WI38 (cell line): Measurements from ENCODE around the gene USP24.
"Not testable (repeated sequence)": the region's sequence is repeated elsewhere in the genome, so short reads cannot be mapped to it uniquely, and the experiment has no call there.

Source experiments
- H3K4me3 ChIP-seq: 2 replicates; pipeline ENCODE4 v1.5.1; 2011; ENCODE audit warnings: low read depth, mild to moderate bottlenecking, control low read depth, low read length
- CTCF ChIP-seq: IDR thresholded peaks from 2 replicates; pipeline ENCODE4 v1.5.1; 2012; ENCODE audit warnings: low read depth, mild to moderate bottlenecking, control low read depth, low read length

USP24 gene

GRCh38 chr1:55239548-55239947 is 24.4 kb upstream of the USP24 start:
- H3K4me3 ChIP-seq = no peak overlapping the region
- no peak for TF ChIP-seq CTCF

GRCh38 chr1:55235722-55236121 is 20.6 kb upstream of the USP24 start:
- H3K4me3 ChIP-seq = no peak overlapping the region

GRCh38 chr1:55234016-55234415 is 18.9 kb upstream of the USP24 start:
- H3K4me3 ChIP-seq = no peak overlapping the region
- no peak for TF ChIP-seq CTCF

More at GRCh38 chr1:55235722-55236121, 20.6 kb upstream of the USP24 start:
- TF ChIP-seq CTCF = no peak

GRCh38 chr1:55233145-55233777 is 18.1 kb upstream of the USP24 start:
- H3K4me3 ChIP-seq = no peak overlapping the region

GRCh38 chr1:55232448-55233144 is 17.4 kb upstream of the USP24 start:
- H3K4me3 ChIP-seq = no peak overlapping the region
- TF ChIP-seq CTCF = no peak

More at GRCh38 chr1:55233145-55233777, 18.1 kb upstream of the USP24 start:
- TF ChIP-seq CTCF = no peak

- H3K4me3 ChIP-seq = no peak overlapping the region
- no peak for TF ChIP-seq CTCF
Observed at GRCh38 chr1:55231745-55232144, 16.6 kb upstream of the USP24 start.

GRCh38 chr1:55230659-55231058 is 15.5 kb upstream of the USP24 start:
- no peak overlapping the region for H3K4me3 ChIP-seq
- no peak for TF ChIP-seq CTCF

- H3K4me3 ChIP-seq = not testable (repeated sequence)
Observed at GRCh38 chr1:55229726-55230125, 14.6 kb upstream of the USP24 start.
